Lung microvascular endothelial cell (primary cell): ENCODE measurements around the gene RNF224. TPM values are rescaled to one million over a fixed set of nuclear protein-coding genes. Genes with fewer than 3 reads are reported as not detected.
A peak's percentile ranks its signal among the peaks of the same experiment; 100 is the strongest.

ENCODE experiments used
- DNase-seq, 2 donors: peaks; one replicate each; pipeline versions ENCODE4 v3.0.0 to v3.0.0-alpha.2; 2010; ENCODE audit warnings: low read depth in 2 of 2
- total RNA-seq: library from RNA; depleted of rRNA; stranded (reverse); fragments of >200 nt; gene quantifications from 2 replicates; pipeline ENCODE4 v1.2.1, GENCODE V29; 2014

The RNF224 gene
- total RNA-seq, 1 donor from 2014 or later = not detected

DNA sequence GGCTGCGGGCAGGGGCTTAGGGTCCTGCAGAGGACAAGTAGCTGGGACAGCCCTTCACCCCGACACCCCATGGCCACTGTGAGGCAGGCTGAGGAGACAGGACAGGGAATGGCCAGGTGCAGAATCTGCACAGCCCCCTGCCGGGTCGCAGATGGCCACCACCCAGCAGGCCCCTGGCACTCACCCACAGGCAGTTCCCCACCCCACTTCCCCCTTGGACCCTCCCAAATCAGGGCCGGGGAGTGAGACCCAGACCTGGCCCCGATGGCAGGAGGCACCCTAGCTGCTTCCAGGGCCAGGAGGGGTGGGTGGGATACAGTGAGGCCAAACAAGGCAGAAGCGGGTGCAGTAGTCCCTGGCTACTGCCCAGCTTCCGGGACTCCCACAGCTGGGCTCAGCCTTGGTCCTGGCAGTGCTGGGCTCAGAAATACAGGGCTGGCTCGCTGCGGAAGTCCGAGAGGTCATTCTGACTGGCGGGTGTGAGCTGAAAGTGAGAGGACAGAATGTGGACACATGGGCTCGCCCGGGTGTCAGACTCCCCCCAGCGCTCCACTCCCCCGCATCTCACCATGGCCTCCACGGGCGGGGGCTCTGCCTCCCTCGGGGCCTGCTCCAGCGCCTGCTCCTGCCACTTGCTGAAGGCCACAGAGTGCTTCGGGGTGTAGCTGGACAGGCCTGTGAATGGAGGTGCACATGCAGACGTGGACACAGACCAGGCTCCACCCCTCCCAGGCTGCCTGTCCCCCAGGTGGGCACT is 35.4 kb upstream of the RNF224 start:
- no peak for DNase-seq

DNA sequence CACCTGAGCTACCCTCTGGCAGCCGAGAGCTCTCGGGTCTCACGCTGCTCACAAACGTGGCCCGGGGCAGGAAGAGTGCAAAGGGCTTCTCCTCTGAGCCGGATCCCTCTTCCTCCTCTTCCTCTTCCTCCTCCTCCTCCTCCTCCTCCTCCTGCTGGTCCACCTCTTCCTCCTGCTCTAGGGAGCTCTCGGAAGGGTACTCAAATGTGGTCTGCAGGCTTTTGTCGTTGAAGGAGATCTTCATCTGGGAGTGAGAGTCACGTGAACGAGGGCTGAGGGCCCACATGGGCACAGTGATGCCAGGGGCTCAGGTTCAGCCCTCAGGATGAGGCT is 34.9 kb upstream of the RNF224 start:
- no peak for DNase-seq

DNA sequence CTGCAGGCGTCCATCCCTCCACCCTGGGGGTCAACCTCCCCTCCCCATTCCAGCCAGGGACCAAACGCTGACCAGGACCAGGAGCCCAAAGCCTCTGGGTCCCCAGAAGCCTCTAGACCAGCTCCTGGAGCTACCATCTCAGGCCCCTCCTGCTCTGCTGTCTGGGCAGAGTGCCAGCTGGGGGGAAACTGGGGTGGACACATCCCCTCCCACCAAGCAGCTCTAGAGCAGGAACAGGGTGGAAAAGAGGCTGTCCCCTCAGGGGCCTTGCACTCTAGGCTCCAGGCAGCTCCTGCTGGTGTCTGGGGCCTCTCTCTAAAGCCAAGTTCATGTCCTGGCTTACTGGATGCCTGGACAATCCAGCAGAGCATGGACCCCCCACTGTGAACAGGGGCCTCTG is 34.4 kb upstream of the RNF224 start:
- no peak for DNase-seq

DNA sequence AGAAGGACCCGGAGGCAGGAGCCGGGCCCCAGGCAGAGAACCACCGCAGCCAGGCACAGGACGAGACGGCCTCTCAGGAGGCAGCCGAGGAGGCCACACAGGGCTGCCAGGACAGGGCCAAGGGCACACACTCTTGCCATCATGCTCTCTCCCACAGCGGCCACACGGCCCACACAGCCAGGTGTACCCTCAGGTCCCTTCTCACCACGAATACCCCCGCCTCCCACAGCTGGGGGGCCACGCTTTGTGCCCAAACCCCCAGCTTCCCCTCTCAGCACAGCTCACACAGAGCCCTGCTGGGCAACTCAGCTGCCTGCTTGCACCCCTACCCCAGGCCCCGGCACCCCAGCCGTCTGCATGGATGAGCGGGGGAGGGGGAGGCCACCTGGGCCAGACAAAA is 33.5 kb upstream of the RNF224 start:
- no peak for DNase-seq

DNA sequence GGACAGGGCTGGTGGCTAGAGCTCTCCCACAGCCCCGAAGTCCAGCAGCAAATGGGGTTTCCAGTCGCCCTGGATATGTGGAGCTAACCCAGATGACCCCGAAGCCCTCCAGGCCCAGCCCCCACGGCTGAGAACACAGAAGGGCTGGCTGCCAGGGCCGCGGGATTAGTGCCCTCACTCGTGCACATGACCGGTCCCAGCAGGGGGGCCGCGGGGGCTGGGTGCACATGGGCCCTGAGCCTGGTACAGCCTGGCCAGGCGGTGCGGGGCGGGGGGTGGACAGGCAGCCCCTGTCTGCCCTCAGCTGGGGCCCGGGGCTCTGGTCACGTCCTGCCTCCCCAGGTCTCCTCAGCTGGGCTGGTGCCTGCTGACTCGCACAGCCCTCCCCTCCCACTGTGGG is 32.9 kb upstream of the RNF224 start:
- DNase-seq = no peak

DNA sequence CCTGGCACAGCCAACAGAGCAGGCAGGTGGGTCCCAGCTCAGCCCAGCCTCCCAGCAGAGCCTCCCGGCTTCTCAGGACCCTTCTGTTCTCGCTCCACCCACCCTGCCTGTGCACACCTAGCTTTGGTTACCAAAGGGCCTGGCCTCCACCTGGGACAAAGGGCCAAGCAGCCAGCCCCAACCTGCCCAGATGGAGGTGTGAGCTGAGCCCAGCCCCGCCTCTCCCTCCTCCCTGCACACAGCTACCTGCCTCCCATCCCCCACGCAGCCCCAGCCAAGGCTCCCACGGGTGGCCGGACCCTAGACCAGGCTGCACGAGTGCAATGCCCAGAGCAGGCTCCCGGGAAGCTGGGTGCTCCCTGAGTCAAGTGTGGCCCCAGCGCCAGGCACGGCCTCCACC is 32.4 kb upstream of the RNF224 start:
- no peak for DNase-seq

DNA sequence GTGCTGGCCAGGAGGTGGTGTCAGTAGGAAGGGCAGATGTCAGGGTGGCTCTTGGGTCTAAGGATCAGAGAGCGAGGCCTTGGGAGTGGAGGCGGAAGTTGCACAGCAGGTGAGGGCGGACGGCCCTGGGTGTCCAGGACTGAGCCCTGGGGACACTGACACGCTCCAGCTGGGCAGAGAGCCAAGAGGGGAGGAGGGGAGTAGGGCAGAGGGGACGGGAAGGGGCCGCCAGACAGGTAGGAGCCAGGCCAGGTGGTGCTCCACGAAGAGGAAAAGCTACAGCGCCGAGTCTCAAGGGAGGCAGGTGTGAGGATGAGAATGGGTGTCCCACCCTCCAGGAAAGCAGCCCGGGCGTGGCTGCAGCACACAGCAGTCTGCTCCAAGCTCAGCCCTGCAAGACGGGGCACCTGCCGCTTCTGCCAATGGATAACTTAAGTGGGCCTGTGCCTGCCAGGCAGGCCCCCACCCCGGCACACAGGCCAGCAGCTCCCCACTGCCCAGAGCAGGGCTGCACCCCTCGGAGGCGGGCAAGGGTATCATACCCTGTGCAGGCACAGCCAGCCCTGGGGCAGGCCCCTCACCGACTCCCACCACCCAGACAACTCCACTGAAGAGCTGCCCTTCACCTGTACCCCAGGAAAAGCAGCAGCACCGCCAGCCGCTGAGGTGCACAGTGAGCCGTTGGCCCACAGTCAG is 31.6 kb upstream of the RNF224 start:
- DNase-seq = no peak

DNA sequence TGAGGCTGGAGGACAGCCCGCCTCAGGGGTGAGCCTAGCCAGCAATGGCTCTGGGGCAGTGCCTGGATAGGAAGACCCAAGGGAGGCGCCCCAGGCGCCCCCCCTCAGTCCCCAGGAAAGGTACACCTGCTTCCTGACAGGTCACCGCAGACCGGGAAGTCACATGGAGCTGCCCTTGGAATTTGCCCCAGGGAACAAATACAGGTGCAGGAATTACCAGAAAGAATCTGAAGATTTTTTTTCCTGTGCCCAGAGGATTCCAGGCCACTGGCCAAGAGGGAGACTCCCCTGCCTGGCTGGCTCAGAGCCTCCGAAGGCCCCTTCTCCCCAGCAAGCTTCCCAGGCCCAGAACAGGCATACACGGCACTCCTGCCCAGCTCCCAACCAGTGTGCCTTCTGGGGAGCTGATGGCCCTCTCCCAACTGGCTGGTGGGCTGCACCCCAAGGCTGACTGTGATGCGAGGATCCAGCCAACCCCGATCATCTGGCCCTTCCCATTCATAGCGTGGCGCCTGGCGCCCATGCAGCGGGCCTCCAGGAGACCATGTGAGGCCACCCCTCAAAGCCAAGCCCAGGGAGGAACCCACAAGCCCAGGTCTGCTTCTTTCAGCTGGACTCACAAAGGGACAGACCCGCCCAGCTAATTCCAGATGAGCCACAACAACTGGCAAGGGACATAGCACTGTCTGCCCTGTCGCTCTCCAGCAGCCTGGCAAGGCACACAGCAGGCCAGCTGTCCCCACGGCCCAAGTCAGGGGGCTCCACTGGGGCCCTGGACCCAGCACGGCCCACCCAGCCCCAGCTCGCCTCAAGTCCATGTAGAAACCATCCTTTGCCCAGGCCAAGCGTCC is 29.0 kb upstream of the RNF224 start:
- no peak for DNase-seq

DNA sequence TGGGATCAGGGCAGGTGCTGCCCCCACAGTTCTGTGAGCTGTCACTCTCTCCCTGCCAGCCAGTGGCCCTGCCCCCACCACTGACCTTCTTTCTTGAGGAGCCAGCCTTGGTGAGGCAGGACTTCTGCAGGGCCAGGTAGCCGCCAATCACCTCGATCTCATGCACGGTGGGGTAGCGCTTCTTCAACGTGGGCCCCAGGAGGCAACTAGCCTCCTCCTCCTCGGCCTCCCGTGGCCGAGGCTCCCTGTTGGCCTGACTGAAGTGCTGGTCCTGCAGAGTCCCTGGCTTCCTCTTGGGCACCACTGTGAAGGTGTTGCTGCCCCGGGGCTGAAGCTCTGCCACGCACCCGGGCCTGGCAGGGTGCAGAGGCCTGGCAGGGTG is 28.4 kb upstream of the RNF224 start:
- DNase-seq = no peak

DNA sequence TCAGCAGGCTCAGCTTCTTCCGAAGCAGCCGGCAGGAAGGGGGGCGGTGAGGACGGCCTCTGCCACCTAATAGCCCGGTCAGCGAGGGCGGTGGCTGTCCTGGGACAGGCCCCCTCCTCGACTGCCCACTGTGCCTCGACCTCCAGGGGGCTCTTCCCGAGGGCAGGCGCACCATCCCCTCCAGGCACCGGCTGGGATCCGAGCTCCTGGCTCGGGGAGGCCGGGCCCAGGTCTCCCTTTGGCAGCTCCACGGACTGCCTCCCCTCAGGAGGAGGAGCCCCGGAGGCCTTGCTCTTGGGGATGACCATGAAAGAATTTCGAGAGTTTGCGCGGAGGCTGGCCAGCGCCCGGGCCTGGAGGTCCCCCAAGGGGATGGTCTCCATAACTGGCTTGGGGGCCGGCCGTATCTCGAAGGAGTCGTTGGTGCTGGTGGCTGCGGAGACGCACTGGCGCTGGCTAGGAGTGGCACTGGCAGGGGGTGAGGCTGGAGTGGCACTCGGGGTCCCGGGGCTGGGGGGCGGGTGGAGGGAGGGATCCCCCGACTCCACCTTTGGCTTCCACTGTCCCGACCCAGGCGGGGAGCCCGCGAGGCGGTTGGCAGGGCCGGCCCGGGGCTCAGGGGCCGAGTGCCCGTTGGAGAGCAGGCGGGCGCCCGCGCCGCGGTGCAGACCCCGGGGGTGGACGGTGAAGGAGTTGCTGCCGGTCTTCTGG is 27.7 kb upstream of the RNF224 start:
- DNase-seq = no peak

DNA sequence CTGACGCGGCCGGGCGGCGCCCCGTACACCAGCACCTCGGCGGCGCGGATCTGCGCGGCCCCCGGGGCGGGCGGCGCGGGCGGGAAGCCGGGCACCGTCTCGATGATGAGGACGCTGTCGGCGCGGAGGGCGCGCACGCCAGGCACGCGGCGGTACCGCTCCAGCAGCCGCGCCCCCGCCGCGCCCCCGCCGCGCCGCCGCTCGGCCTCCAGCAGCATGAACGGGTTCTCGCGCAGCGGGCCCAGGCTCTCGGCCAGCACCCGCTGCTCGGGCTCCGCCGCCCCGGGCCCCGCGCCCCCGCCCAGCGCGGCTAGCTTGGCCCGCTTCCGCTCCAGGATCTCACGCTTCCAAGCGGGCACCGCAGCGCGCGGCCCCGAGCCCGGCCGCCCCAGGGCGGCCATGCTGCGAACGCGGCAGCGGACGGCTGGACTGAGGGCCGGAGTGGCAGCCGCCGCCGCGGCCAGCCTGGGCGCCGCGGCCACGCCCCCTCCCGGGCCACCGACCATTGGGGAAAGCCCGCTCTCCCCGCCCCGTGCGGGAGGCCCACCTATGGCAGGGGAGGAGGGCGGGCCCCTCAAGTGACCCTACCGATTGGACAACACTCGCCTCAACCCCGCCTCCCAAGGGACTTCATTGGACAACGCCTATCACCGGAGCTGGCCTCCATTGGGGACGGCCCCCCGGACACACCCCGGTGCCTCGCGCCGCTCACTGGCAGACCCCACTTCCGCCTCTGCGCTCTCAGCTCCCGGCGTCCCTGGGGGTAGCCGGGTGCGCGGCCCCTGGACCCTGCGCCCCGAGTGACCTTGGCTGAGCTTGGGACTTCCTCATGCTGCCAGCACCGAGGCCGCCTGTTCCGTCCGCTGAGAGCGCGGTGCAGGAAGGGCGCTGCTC is 26.7 kb upstream of the RNF224 start, which contains the start of gene TPRN:
TPRN (minus strand) TSS at position 431 of the 894 bp plus-strand sequence; CDS start at position 401, 30 bp downstream.
- peak; percentile 99 for DNase-seq

DNA sequence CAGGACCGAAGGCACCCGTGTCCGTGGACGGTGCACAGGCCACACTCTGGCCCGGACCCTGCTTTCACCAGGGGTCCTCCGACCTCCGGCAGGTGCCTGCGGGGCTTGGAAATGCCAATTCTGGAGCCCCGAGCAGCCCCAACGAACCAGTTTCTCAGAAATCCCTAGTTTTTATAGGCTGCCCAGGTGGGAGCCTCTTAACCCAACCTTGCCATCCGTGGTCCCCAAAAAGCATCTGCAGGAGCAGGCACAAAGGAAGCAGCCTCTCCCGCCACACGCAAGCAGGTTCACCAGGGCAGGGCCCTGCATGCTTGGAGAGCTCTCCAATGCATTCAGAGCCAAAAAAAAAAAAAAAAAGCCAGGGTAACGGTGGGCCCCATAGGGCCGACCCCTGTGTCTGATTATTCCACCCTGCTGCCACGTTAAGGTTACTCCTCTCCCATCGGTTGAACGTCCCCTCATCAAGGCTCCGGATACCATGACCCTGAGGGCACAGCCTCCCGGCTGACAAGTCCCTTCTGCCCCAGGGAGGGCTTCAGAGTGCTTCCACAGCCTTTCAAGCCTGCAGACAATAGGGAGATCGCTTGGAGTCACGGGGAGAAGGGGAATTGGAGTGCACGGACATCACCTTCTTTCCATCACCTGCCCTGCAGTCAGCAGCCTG is 26.0 kb upstream of the RNF224 start:
- DNase-seq = no peak

DNA sequence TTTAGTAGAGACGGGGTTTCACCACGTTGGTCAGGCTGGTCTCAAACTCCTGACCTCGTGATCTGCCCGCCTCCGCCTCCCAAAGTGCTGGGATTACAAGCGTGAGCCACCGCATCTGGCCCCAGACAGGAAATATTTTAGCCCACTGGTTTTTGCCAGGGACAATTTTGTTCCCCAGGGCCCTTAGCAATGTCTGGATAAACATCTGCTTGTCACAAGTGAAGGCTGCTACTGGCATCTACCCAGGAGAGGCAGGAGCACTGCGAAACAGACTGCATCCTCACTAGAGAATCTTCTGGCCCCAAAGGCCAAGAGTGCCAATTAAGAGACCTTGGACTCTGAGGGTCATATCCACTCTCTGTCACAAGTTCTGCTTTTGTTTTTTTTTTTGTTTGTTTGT is 24.3 kb upstream of the RNF224 start:
- DNase-seq = no peak

DNA sequence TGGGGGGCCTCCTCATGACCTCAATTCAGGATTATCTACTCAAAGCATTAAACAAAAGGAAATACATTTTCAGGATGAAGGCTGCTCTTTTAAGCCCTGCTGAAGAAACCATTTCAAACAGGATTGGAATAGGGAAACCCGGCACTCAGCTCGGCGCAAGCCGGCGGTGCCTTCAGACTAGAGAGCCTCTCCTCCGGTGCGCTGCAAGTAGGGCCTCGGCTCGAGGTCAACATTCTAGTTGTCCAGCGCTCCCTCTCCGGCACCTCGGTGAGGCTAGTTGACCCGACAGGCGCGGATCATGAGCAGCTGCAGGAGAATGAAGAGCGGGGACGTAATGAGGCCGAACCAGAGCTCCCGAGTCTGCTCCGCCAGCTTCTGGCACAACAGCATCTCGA is 22.6 kb upstream of the RNF224 start:
- no peak for DNase-seq

DNA sequence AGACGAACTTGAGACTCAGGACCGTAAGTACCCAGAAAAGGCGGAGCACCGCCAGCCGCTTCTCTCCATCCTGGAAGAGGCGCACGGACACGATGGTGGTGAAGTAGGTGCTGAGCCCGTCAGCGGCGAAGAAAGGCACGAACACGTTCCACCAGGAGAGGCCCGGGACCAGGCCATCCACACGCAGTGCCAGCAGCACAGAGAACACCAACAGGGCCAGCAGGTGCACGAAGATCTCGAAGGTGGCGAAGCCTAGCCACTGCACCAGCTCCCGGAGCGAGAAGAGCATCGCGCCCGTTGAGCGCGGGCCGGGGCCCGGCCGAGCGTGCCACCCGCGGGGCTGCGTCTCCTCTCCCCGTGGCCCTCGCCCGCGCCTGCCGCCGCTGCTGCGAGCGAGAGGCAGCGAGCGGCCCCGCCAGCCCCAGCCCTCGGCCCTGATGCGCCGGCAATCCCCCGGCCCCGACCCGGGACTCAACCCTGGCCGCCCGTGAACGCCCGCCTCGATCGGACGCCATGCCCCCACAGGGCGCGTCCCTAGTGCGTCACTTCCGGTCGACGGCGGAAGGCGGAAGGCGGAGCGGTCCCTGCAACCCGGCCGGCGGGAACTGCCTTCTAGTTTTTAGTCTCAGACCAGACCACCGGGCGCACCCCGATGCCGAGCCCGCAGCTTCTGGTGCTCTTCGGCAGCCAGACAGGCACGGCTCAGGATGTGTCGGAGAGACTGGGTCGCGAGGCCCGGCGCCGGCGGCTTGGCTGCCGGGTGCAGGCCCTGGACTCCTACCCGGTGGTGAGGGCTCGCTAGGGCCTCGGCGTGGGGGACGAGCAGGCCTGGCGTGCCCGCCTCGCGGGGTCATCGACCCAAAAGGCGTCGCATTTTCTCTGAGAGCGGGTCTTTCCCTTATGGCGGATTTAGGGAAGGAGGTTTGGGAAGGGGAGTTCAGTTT is 21.9 kb upstream of the RNF224 start, which contains the start of the genes NDOR1 and TMEM203:
NDOR1 (plus strand) TSS at position 575 of the 944 bp plus-strand sequence; CDS start at position 653, 78 bp downstream.
TMEM203 (minus strand) TSS at position 523 of the 944 bp plus-strand sequence; CDS start at position 289, 234 bp downstream.
- peak; percentile 86 to 92 for DNase-seq

DNA sequence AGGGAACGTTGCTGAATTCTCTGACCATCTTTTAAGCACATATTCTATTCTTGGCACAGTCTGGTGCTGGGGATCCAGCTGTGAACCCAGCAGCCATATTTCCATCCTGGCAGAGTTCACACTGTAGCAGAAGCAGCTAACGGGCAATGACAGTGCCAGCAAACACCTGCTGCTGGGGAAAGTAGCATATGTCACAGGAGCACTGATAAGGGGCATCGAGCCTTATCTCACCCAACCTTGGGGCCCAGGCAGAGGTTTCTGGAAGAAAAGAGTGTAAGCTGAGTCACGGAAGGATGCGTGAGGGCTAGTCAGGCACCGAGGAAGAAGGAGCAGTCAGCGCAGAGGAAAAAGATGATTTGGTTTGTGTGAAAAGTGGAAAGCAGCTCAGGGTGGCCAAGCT is 20.7 kb upstream of the RNF224 start:
- no peak for DNase-seq

DNA sequence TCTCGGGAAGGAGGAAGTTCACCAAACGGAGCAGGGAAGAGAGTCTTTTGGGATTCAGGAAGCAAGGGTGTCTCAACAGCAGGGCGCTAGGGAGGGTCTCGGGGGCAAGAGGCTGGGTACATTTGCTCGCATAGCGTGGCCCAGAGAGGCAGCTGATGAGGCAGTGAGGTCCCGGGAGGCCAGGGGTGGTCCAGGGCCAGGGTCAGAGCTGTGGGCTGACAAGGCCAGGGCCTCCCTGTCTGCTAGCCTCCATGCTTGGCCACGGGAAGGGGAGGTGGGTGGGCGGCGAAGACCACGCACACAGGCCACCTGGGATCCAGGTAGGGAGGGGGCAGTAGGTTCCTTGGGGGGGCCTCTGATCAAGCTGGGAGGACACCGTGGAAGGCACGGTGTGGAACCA is 15.8 kb upstream of the RNF224 start:
- DNase-seq = no peak

DNA sequence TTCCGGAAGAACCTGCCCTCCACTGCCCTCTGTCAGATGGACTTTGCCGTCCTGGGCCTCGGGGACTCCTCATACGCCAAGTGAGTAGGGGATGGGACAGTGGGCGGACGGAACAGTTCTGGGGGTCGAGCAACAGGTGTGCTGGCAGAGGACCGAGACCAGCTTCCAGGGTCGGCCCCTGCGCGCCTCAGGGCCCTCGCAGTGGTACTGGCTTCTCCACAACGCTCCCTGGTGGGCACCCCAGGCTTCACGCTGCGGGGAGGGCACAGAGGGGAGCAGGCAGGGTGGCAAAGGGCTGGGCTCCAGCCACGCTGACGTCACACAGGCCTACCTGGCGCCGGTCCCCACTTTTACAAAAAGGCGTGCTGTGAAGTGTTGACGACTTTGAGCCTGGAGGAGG is 14.8 kb upstream of the RNF224 start:
- DNase-seq = no peak
